HepG2 (cell line): ENCODE results near the gene C22orf15. TPM values are rescaled to one million over a fixed set of nuclear protein-coding genes. Genes with fewer than 3 reads are reported as not detected.
A peak's percentile ranks its signal among the peaks of the same experiment; 100 is the strongest.

ENCODE experiments used
- AHDC1 ChIP-seq: sonication (generic); formaldehyde crosslinking; IDR thresholded peaks from 2 replicates; pipeline ENCODE4 v1.5.1; 2020; ENCODE audit warnings: mild to moderate bottlenecking, missing genetic modification reagents, borderline replicate concordance
- CEBPB ChIP-seq: IDR thresholded peaks from 2 replicates; pipeline ENCODE4 v1.6.1; 2011; ENCODE audit warnings: low read depth, low read length, improper control_type of control experiment, borderline replicate concordance
- ETV5 ChIP-seq: IDR thresholded peaks from 2 replicates; pipeline ENCODE4 v1.6.1; 2018; ENCODE audit warnings: missing biosample characterization, missing genetic modification reagents, inconsistent platforms, borderline replicate concordance
- GZF1 ChIP-seq: sonication (generic); formaldehyde crosslinking; IDR thresholded peaks from 2 replicates; pipeline ENCODE4 v1.5.1; 2020; ENCODE audit warnings: mild to moderate bottlenecking, missing genetic modification reagents
- HOXA3 ChIP-seq: sonication (generic); formaldehyde crosslinking; IDR thresholded peaks from 2 replicates; pipeline ENCODE4 v1.5.0; 2020; ENCODE audit warnings: missing genetic modification reagents
- KDM2A ChIP-seq: sonication (generic); formaldehyde crosslinking; IDR thresholded peaks from 2 replicates; pipeline ENCODE4 v1.4.0; 2020; ENCODE audit warnings: low read depth, missing genetic modification reagents, borderline replicate concordance
- NFE2L2 ChIP-seq: fragments of 150-350 bp; IDR thresholded peaks from 2 replicates; pipeline ENCODE4 v1.6.1; 2014; ENCODE audit warnings: low read length
- TEAD3 ChIP-seq: optimal IDR thresholded peaks from 2 replicates; pipeline ENCODE3; 2016; ENCODE audit warnings: borderline replicate concordance
- ZBTB44 ChIP-seq: sonication (generic); formaldehyde crosslinking; IDR thresholded peaks from 2 replicates; pipeline ENCODE4 v1.4.0; 2020; ENCODE audit warnings: missing genetic modification reagents
- ZNF160 ChIP-seq: sonication (generic); formaldehyde crosslinking; IDR thresholded peaks from 2 replicates; pipeline ENCODE4 v1.8.0; 2022; ENCODE audit warnings: mild to moderate bottlenecking, inconsistent platforms, missing genetic modification reagents
- ZNF282 ChIP-seq: fragments of 450-650 bp; IDR thresholded peaks from 2 replicates; pipeline ENCODE4 v1.6.1; 2018; ENCODE audit not compliant: partially characterized antibody
- ZNF777 ChIP-seq: sonication (generic); formaldehyde crosslinking; IDR thresholded peaks from 2 replicates; pipeline ENCODE4 v1.4.0; 2020; ENCODE audit warnings: missing genetic modification reagents
- polyA plus RNA-seq, 8 experiments: library from polyadenylated mRNA; depleted of rRNA in 3 of 8; stranded (reverse) in 7 of 8; unstranded in 1 of 8; fragments of >200 nt; fragmentation: Illumina TruSeq in 4 of 8; extraction: Trizol in 4 of 8; gene quantifications; 2 replicates each; pipeline versions ENCODE4 v1.2.1 to v1.2.3, GENCODE V29; 2011 to 2016; ENCODE audit warnings: low read depth in 4 of 8, missing spikeins in 1 of 8, mixed read lengths in 1 of 8; ENCODE audit not compliant: insufficient read depth in 1 of 8
- total RNA-seq, 5 experiments: library from RNA; depleted of rRNA; stranded (reverse); fragments of >200 nt; fragmentation: Illumina TruSeq; extraction: Trizol; gene quantifications; 2 replicates each; pipeline ENCODE4 v1.2.3, GENCODE V29; 2016; ENCODE audit warnings: low read depth in 1 of 5
- TF ChIP-seq, protein P1 (sequence below): sonication (generic); formaldehyde crosslinking; IDR thresholded peaks from 2 replicates; pipeline ENCODE4 v1.4.0; 2020; ENCODE audit warnings: mild to moderate bottlenecking, missing genetic modification reagents
- TF ChIP-seq, protein P2 (sequence below): IDR thresholded peaks from 2 replicates; pipeline ENCODE4 v1.6.1; 2016; ENCODE audit warnings: control low read depth
- TF ChIP-seq, protein P3 (sequence below): IDR thresholded peaks from 2 replicates; pipeline ENCODE4 v1.6.1; 2016; ENCODE audit warnings: low read depth, control low read depth

C22orf15 gene
- total and polyA plus RNA-seq, 2 of the 13 experiments (the other 11 are each of a cell fraction or from before 2014, with no cell fraction given): not detected

DNA sequence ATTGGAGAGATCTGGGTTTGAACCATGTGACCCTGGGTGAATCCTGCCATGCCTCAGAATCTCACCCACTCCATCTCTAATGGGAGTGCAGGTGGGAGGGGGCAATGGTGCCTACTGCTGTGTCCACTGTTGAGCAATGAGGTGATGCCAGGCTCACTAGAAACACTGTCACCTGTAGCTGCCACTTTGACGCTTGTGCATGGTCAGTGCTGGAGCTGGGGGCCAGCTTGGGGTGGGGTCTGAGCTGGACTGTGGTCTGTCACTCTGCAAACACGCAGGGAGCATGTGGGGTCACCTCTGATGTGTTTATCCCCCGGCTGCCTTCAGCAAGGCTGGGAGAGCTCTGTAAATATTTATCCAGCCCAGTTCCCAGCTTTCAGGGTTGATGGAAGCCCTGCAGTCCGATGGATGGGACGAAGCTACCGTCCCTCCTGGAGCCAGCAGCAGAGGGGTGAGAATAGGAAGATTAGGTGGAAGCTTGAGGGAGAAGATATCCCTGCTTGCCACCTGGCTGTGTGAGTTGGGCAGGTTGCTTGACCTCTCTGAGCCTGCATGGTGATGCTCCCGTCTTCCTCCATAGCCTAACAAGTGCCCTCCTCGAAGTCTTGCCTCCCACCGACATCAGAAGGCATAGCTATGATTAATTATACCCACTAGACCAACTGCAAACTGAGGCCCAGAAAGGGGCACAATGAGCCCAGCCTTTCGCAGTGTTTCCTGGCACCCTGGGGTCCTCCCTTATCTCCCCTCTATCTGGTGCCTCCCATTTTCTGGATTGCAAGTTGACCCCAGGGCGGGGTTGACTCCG lies 11.5 kb downstream of the C22orf15 start (continued):
- TF ChIP-seq, protein P1, sequence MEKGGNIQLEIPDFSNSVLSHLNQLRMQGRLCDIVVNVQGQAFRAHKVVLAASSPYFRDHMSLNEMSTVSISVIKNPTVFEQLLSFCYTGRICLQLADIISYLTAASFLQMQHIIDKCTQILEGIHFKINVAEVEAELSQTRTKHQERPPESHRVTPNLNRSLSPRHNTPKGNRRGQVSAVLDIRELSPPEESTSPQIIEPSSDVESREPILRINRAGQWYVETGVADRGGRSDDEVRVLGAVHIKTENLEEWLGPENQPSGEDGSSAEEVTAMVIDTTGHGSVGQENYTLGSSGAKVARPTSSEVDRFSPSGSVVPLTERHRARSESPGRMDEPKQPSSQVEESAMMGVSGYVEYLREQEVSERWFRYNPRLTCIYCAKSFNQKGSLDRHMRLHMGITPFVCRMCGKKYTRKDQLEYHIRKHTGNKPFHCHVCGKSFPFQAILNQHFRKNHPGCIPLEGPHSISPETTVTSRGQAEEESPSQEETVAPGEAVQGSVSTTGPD (CRISPR knock-in tag): no peak
- TF ChIP-seq NFE2L2 (no peak), GZF1 (CRISPR knock-in tag) (no peak), CEBPB (peak; percentile 78), ZNF282 (no peak), HOXA3 (CRISPR knock-in tag) (peak; percentile 75; the same call in 1 of the 2 replicates), ZNF160 (CRISPR knock-in tag) (0 out of 2 replicates have a peak, but pooled peaks have one; percentile 26), ETV5 (CRISPR knock-in tag) (peak; percentile 50; the same call in 1 of the 2 replicates), ZNF777 (CRISPR knock-in tag) (no peak), ZBTB44 (CRISPR knock-in tag) (no peak), KDM2A (0 out of 2 replicates have a peak, but pooled peaks have one; percentile 15), TEAD3 (CRISPR knock-in tag) (peak; percentile 78), AHDC1 (CRISPR knock-in tag) (peak; percentile 61; the same call in 1 of the 2 replicates)
- TF ChIP-seq, protein P2, sequence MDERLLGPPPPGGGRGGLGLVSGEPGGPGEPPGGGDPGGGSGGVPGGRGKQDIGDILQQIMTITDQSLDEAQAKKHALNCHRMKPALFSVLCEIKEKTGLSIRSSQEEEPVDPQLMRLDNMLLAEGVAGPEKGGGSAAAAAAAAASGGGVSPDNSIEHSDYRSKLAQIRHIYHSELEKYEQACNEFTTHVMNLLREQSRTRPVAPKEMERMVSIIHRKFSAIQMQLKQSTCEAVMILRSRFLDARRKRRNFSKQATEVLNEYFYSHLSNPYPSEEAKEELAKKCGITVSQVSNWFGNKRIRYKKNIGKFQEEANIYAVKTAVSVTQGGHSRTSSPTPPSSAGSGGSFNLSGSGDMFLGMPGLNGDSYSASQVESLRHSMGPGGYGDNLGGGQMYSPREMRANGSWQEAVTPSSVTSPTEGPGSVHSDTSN: peak; percentile 48
- TF ChIP-seq, protein P3, sequence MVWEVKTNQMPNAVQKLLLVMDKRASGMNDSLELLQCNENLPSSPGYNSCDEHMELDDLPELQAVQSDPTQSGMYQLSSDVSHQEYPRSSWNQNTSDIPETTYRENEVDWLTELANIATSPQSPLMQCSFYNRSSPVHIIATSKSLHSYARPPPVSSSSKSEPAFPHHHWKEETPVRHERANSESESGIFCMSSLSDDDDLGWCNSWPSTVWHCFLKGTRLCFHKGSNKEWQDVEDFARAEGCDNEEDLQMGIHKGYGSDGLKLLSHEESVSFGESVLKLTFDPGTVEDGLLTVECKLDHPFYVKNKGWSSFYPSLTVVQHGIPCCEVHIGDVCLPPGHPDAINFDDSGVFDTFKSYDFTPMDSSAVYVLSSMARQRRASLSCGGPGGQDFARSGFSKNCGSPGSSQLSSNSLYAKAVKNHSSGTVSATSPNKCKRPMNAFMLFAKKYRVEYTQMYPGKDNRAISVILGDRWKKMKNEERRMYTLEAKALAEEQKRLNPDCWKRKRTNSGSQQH (CRISPR knock-in tag): 0 out of 2 replicates have a peak, but pooled peaks have one; percentile 33
